HCT116 (cell line): Measurements from ENCODE around the gene AFF1. TPM values are rescaled to one million over a fixed set of nuclear protein-coding genes. Genes with fewer than 3 reads are reported as not detected.

Experiments
- ATAC-seq: fragments of 200-7000 bp; cut with Tn5 transposase; 2 replicates; pipeline ENCODE4 v1.9.1; 2020; ENCODE audit warnings: mild to moderate bottlenecking, moderate library complexity
- BruUV-seq: library from RNA; stranded (reverse); fragments of 400-500 nt; replicated peaks from 2 replicates; lab custom pipeline; 2021; lab: Mats Ljungman, UMichigan
- CTCF ChIA-PET: fragments of 300-600 bp; sonication (Branson Sonifier 250); formaldehyde crosslinking; loops from one replicate; lab custom pipeline; 2021; ENCODE audit warnings: antibody characterized with exemption; lab: Charles Lee
- POLR2A ChIA-PET: fragments of 300-600, 350-600 bp; sonication (Branson Sonifier 250); formaldehyde crosslinking; loops from one replicate; lab custom pipeline; 2021; ENCODE audit warnings: antibody characterized with exemption; lab: Charles Lee
- RAD21 ChIA-PET, 2 experiments: fragments of 300-600 bp; sonication (Branson Sonifier 250); formaldehyde crosslinking; loops; one replicate each; lab custom pipeline; 2023; ENCODE audit warnings: low total read pairs in 2 of 2; ENCODE audit not compliant: uncharacterized antibody in 2 of 2, unreplicated experiment in 2 of 2, low non-redundant PET in 1 of 2; lab: Charles Lee
- DNase-seq: peaks from one replicate; pipeline ENCODE4 v3.0.0-alpha.2; 2010; ENCODE audit warnings: low read depth, low spot score
- H2AFZ ChIP-seq: fragments of 200-600 bp; shearing (Covaris generic), sonication (generic); 2 replicates; pipeline ENCODE4 v1.6.1; 2017; ENCODE audit warnings: low read depth, mixed run types, mixed read lengths, antibody characterized with exemption, low read length; ENCODE audit not compliant: poor library complexity, severe bottlenecking
- H3K27ac ChIP-seq: 2 replicates; pipeline ENCODE4 v1.5.1; 2012; ENCODE audit warnings: low read depth, low read length
- H3K27me3 ChIP-seq: fragments of 200-600 bp; sonication (generic); 2 replicates; pipeline ENCODE4 v1.6.1; 2016; ENCODE audit warnings: mixed run types, low read length, mixed read lengths; ENCODE audit not compliant: insufficient read depth
- H3K36me3 ChIP-seq, 2 experiments: fragments of 200-500 bp in 1 of 2; fragments of 200-600 bp in 1 of 2; sonication (Bioruptor generic) in 1 of 2; sonication (generic) in 1 of 2; 2 replicates each; pipeline versions ENCODE4 v1.5.1 to v1.6.1; 2014 to 2016; ENCODE audit warnings: low read length in 2 of 2, inconsistent platforms in 1 of 2, mixed read lengths in 1 of 2, mixed run types in 1 of 2; ENCODE audit not compliant: insufficient read depth in 2 of 2, control insufficient read depth in 1 of 2
- H3K4me1 ChIP-seq, 2 experiments: fragments of 200-600 bp in 1 of 2; sonication (generic) in 1 of 2; 2 replicates each; pipeline versions ENCODE4 v1.5.1 to v1.6.1; 2012 to 2017; ENCODE audit warnings: low read length in 2 of 2, inconsistent platforms in 1 of 2, mild to moderate bottlenecking in 1 of 2, mixed read lengths in 1 of 2, mixed run types in 1 of 2, moderate library complexity in 1 of 2; ENCODE audit not compliant: insufficient read depth in 2 of 2, control insufficient read depth in 1 of 2
- H3K4me2 ChIP-seq: fragments of 200-600 bp; sonication (generic); 2 replicates; pipeline ENCODE4 v1.6.1; 2017; ENCODE audit warnings: mixed run types, low read length, mixed read lengths
- H3K4me3 ChIP-seq, 2 experiments: fragments of 200-600 bp in 1 of 2; sonication (generic) in 1 of 2; replicated peaks in 1 of 2; 2 replicates each; pipeline ENCODE4 v1.5.1; 2011 to 2016; ENCODE audit warnings: low read length in 2 of 2, control low read depth in 1 of 2, low read depth in 1 of 2, mild to moderate bottlenecking in 1 of 2, mixed read lengths in 1 of 2, mixed run types in 1 of 2
- H3K79me2 ChIP-seq: fragments of 200-600 bp; sonication (generic); 2 replicates; pipeline ENCODE4 v1.6.1; 2017; ENCODE audit warnings: mild to moderate bottlenecking, mixed run types, low read length, moderate library complexity, mixed read lengths; ENCODE audit not compliant: insufficient read depth
- H3K9ac ChIP-seq: fragments of 200-600 bp; sonication (generic); 2 replicates; pipeline ENCODE4 v1.6.1; 2016; ENCODE audit warnings: low read length, mixed read lengths
- H3K9me2 ChIP-seq: fragments of 200-600 bp; sonication (generic), shearing (Covaris generic); 2 replicates; pipeline ENCODE4 v1.6.1; 2017; ENCODE audit warnings: mixed run types, mild to moderate bottlenecking, moderate library complexity; ENCODE audit not compliant: insufficient read depth
- H3K9me3 ChIP-seq, 2 experiments: fragments of 200-500 bp in 1 of 2; fragments of 200-600 bp in 1 of 2; sonication (Bioruptor generic) in 1 of 2; sonication (generic) in 1 of 2; 2 replicates each; pipeline ENCODE4 v1.6.1; 2014 to 2017; ENCODE audit warnings: low read length in 2 of 2, mixed read lengths in 2 of 2, inconsistent platforms in 1 of 2, low read depth in 1 of 2, mild to moderate bottlenecking in 1 of 2, mixed run types in 1 of 2, moderate library complexity in 1 of 2; ENCODE audit not compliant: control insufficient read depth in 1 of 2, insufficient read depth in 1 of 2
- H4K20me1 ChIP-seq: fragments of 200-600 bp; sonication (generic), shearing (Covaris generic); 2 replicates; pipeline ENCODE4 v1.6.1; 2017; ENCODE audit warnings: mixed run types, mild to moderate bottlenecking, moderate library complexity; ENCODE audit not compliant: insufficient read depth
- CEBPB ChIP-seq: IDR thresholded peaks from 2 replicates; pipeline ENCODE4 v1.6.1; 2012; ENCODE audit warnings: low read depth
- CTCF ChIP-seq, 3 experiments: fragments of 200-600 bp in 1 of 3; sonication (generic) in 1 of 3; IDR thresholded peaks in 2 of 3; conservative IDR thresholded peaks in 1 of 3; 2 replicates each; pipeline ENCODE4 v1.5.1; 2012 to 2017; ENCODE audit warnings: low read depth in 2 of 3, low read length in 2 of 3, antibody characterized with exemption in 1 of 3, borderline replicate concordance in 1 of 3, control low read depth in 1 of 3, mild to moderate bottlenecking in 1 of 3, mixed read lengths in 1 of 3, mixed run types in 1 of 3, moderate library complexity in 1 of 3; ENCODE audit not compliant: insufficient read depth in 1 of 3
- EGR1 ChIP-seq: IDR thresholded peaks from 2 replicates; pipeline ENCODE4 v1.6.1; 2012; ENCODE audit warnings: low read depth
- POLR2A ChIP-seq: IDR thresholded peaks from 2 replicates; pipeline ENCODE4 v1.7.0; 2011; ENCODE audit warnings: borderline replicate concordance; ENCODE audit not compliant: insufficient read depth, insufficient read length; ENCODE audit errors: extremely low read depth
- POLR2AphosphoS5 ChIP-seq: IDR thresholded peaks from 2 replicates; pipeline ENCODE4 v1.6.1; 2011; ENCODE audit warnings: mild to moderate bottlenecking, low read depth, low read length, moderate library complexity
- SP1 ChIP-seq: IDR thresholded peaks from 2 replicates; pipeline ENCODE4 v1.6.1; 2012; ENCODE audit warnings: low read depth
- TCF7L2 ChIP-seq: IDR thresholded peaks from 2 replicates; pipeline ENCODE4 v1.7.0; 2011; ENCODE audit warnings: borderline replicate concordance, inconsistent platforms; ENCODE audit not compliant: insufficient read depth, insufficient read length; ENCODE audit errors: extremely low read depth
- ZBTB33 ChIP-seq: IDR thresholded peaks from 2 replicates; pipeline ENCODE4 v1.6.1; 2011; ENCODE audit warnings: mild to moderate bottlenecking, low read length, moderate library complexity; ENCODE audit not compliant: insufficient replicate concordance; ENCODE audit errors: extremely low read depth
- intact Hi-C: fragments of 100-400 bp; cut with micrococcal nuclease; formaldehyde crosslinking; loops from 2 replicates; pipeline ENCODE4 v1.10.0; 2022
- total RNA-seq: library from RNA; stranded (reverse); gene quantifications from one replicate; pipeline ENCODE4 v1.2.1, GENCODE V29; 2021; ENCODE audit not compliant: unreplicated experiment

AFF1 gene
- total RNA-seq, 1 experiment from 2014 or later = 43.1 TPM

GRCh38 chr4:86935853-86936733 lies 1.3 kb downstream of the AFF1 start (continued):
- TF ChIP-seq ZBTB33 (no peak), CEBPB (peak; percentile 31; the same call in 1 of the 2 replicates), EGR1 (no peak), SP1 (peak; percentile 54)

- CTCF ChIA-PET = interaction anchor here (0.7 to 1.2 kb wide), 2 partner anchors 16 to 211 kb away, joined by 3 read pairs; no protein-coding TSS in a partner anchor
Measured at GRCh38 chr4:86938771-86939520, 4.1 kb downstream of the AFF1 start.

More at GRCh38 chr4:86938771-86939520, 4.1 kb downstream of the AFF1 start:
- Histone ChIP-seq H4K20me1 (no peaks in the 10 kb centered on the region), H3K27me3 (no peaks in the 10 kb centered on the region), H3K79me2 (peaks cover 48% of the 10 kb centered on the region), H3K4me1 (peaks cover 32 to 53% of the 10 kb centered on the region in 2 experiments), H2AFZ (no peak overlapping the region), H3K4me3 (no peak overlapping the region), H3K27ac (no peak overlapping the region), H3K9me3 (no peaks in the 10 kb centered on the region), H3K4me2 (no peak overlapping the region), H3K36me3 (no peaks in the 10 kb centered on the region), H3K9ac (no peak overlapping the region), H3K9me2 (no peaks in the 10 kb centered on the region)
- no TSS peak for BruUV-seq
- intact Hi-C loops = loop anchor here (1.0 to 5.0 kb wide), 2 partner anchors 38 to 68 kb away; no protein-coding TSS in a partner anchor
- DNase-seq = no peak
- POLR2A ChIA-PET = no interaction called here
- no peak for ATAC-seq
- RAD21 ChIA-PET = no interaction called here
- TF ChIP-seq CEBPB = no peak
- no peak for TF ChIP-seq CTCF (IDR thresholded peaks at IDR 0.05 in 2 of 3, conservative IDR thresholded peaks at IDR 0.05 in 1 of 3; ENCODE audit: borderline replicate concordance in 1 of 3, insufficient read depth in 1 of 3, low read depth in 2 of 3, low read length in 2 of 3)
- no peak for TF ChIP-seq POLR2A
- no peak for TF ChIP-seq TCF7L2
- TF ChIP-seq SP1 = no peak
- no peak for TF ChIP-seq POLR2AphosphoS5
